Measurements from ENCODE around the gene PKD1L1.

- TF ChIP-seq RELA (CRISPR knock-in tag; IDR thresholded peaks at IDR 0.05; ENCODE audit: borderline replicate concordance) (no peak), NR2C2 (CRISPR knock-in tag; IDR thresholded peaks at IDR 0.05) (no peak), SP1 (CRISPR knock-in tag; conservative IDR thresholded peaks at IDR 0.05) (no peak), ZNF232 (CRISPR knock-in tag; IDR thresholded peaks at IDR 0.05) (no peak), ZNF138 (CRISPR knock-in tag; conservative IDR thresholded peaks at IDR 0.05) (no peak)
Observed at GRCh38 chr7:47780555-47780954, 167.7 kb downstream of the PKD1L1 start.
